Tibial artery (tissue), 4 donors: ENCODE measurements around the gene ISL1.

Experiments used
- DNase-seq, 2 donors: peaks; one replicate each; pipeline ENCODE4 v3.0.0-alpha.2; 2019
- H3K27ac ChIP-seq, 2 donors: fragments of 200-600 bp; sonication (generic) in 1 of 2; 1 replicate in 1 of 2; 2 replicates in 1 of 2; pipeline ENCODE4 v1.5.1; 2018 to 2019; ENCODE audit warnings: mild to moderate bottlenecking in 1 of 2
- H3K27me3 ChIP-seq, 2 donors: fragments of 200-600 bp; sonication (generic) in 1 of 2; one replicate each; pipeline versions ENCODE4 v1.5.1 to v1.6.0; 2016 to 2019
- H3K36me3 ChIP-seq, 3 donors: fragments of 200-600 bp; sonication (generic) in 2 of 3; one replicate each; pipeline ENCODE4 v1.5.1; 2016 to 2019; ENCODE audit warnings: mild to moderate bottlenecking in 2 of 3
- H3K4me1 ChIP-seq, 4 donors: fragments of 200-600 bp; sonication (generic) in 2 of 4; 1 replicate in 3 of 4; 2 replicates in 1 of 4; pipeline ENCODE4 v1.5.1; 2016 to 2019
- H3K4me3 ChIP-seq, 2 donors: fragments of 200-600 bp; sonication (generic) in 1 of 2; 1 replicate in 1 of 2; 2 replicates in 1 of 2; pipeline ENCODE4 v1.5.1; 2018 to 2019; ENCODE audit warnings: mild to moderate bottlenecking in 2 of 2
- H3K9me3 ChIP-seq, 3 donors: fragments of 200-600 bp; sonication (generic) in 1 of 3; one replicate each; pipeline ENCODE4 v1.5.1; 2016 to 2019
- intact Hi-C: fragments of 100-400 bp; cut with DNase I; formaldehyde crosslinking; loops from one replicate; pipeline ENCODE4 v1.15.0; 2023; ENCODE audit warnings: low total_unique reads
- TF ChIP-seq, protein P1 (sequence below), 2 experiments: fragments of 200-600 bp in 1 of 2; fragments of 450-650 bp in 1 of 2; IDR thresholded peaks; one replicate each; pipeline ENCODE4 v1.5.1; 2017 to 2019; ENCODE audit warnings: antibody characterized with exemption in 2 of 2, mild to moderate bottlenecking in 1 of 2, moderate library complexity in 1 of 2

Gene ISL1

DNA sequence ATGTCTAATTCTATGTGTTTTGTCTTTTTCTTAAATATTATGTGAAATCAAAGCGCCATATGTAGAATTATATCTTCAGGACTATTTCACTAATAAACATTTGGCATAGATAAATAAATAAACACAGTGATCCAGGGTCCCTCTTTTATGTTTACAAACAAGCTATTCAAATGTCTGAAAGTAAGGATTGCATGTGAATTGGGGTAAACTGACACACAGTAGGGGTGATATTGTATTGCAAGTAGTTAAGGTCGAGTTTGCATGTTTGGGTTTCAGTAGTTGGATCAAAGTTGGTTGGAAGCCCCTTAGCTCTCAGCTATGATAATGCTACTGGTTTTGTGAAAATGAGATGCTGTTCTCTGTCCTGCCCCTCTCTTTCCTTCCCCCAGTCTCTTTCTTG, 11.4 kb downstream of the ISL1 start:
- intact Hi-C loops, result no loop called here
- Histone ChIP-seq H3K9me3 (no peaks in the 10 kb centered on the region), H3K27me3 (peaks cover 0 to 62% of the 10 kb centered on the region in 2 donors), H3K27ac (no peak overlapping the region), H3K4me3 (no peak overlapping the region), H3K36me3 (no peaks in the 10 kb centered on the region), H3K4me1 (peaks cover 0 to 17% (median 9%) of the 10 kb centered on the region in 4 donors)
- DNase-seq, result no peak
- TF ChIP-seq, protein P1, sequence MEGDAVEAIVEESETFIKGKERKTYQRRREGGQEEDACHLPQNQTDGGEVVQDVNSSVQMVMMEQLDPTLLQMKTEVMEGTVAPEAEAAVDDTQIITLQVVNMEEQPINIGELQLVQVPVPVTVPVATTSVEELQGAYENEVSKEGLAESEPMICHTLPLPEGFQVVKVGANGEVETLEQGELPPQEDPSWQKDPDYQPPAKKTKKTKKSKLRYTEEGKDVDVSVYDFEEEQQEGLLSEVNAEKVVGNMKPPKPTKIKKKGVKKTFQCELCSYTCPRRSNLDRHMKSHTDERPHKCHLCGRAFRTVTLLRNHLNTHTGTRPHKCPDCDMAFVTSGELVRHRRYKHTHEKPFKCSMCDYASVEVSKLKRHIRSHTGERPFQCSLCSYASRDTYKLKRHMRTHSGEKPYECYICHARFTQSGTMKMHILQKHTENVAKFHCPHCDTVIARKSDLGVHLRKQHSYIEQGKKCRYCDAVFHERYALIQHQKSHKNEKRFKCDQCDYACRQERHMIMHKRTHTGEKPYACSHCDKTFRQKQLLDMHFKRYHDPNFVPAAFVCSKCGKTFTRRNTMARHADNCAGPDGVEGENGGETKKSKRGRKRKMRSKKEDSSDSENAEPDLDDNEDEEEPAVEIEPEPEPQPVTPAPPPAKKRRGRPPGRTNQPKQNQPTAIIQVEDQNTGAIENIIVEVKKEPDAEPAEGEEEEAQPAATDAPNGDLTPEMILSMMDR (IDR thresholded peaks at IDR 0.05), result no peak

GRCh38 chr5:51395245-51395644, 12.0 kb downstream of the ISL1 start:
- peaks cover 0 to 60% of the 10 kb centered on the region in 2 donors for H3K27me3 ChIP-seq
- H3K9me3 ChIP-seq, result no peaks in the 10 kb centered on the region
- TF ChIP-seq, protein P1 (IDR thresholded peaks at IDR 0.05), result no peak
- no peaks in the 10 kb centered on the region for H3K36me3 ChIP-seq
- H3K27ac ChIP-seq, result no peak overlapping the region
- peaks cover 0 to 11% (median 4%) of the 10 kb centered on the region in 4 donors for H3K4me1 ChIP-seq
- H3K4me3 ChIP-seq, result no peak overlapping the region
- no peak for DNase-seq
- intact Hi-C loops, result no loop called here

- H3K27ac ChIP-seq, result no peak overlapping the region
- TF ChIP-seq, protein P1 (IDR thresholded peaks at IDR 0.05), result no peak
- H3K27me3 ChIP-seq, result peaks cover 0 to 56% of the 10 kb centered on the region in 2 donors
- no peak for DNase-seq
- no peaks in the 10 kb centered on the region for H3K36me3 ChIP-seq
- peaks cover 0 to 10% (median 4%) of the 10 kb centered on the region in 4 donors for H3K4me1 ChIP-seq
- intact Hi-C loops, result no loop called here
- no peaks in the 10 kb centered on the region for H3K9me3 ChIP-seq
- no peak overlapping the region for H3K4me3 ChIP-seq
These were observed 12.6 kb downstream of the ISL1 start for GRCh38 chr5:51395666-51396356.

DNA sequence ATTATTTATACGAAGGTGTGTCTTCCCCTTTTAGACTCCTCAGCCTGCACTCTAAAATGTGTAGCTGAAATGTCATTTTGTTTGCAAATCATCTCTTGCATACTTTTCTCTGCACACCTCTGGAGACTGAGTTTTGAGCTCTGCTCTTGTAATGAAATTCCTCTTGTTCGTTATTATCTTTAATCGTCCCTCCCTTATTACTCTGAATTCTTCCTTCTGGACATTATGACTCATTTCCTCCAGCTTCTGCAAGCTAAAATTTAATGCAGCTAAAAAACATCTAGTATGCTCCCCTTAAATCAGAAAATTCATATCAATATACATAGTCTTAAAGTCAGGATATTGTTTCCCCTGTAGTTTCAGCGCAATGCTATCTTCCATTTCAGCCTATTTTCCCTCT, 13.5 kb downstream of the ISL1 start:
- Histone ChIP-seq H3K4me1 (peaks cover 0 to 10% (median 4%) of the 10 kb centered on the region in 4 donors), H3K36me3 (no peaks in the 10 kb centered on the region), H3K4me3 (no peak overlapping the region), H3K27ac (no peak overlapping the region), H3K27me3 (peaks cover 0 to 49% of the 10 kb centered on the region in 2 donors), H3K9me3 (no peaks in the 10 kb centered on the region)
- no peak for DNase-seq
- TF ChIP-seq, protein P1 (IDR thresholded peaks at IDR 0.05), result no peak
- intact Hi-C loops, result no loop called here

GRCh38 chr5:51397996-51398395, 14.7 kb downstream of the ISL1 start:
- Histone ChIP-seq H3K4me1 (peaks cover 0 to 10% (median 4%) of the 10 kb centered on the region in 4 donors), H3K36me3 (no peaks in the 10 kb centered on the region), H3K4me3 (no peak overlapping the region), H3K9me3 (no peaks in the 10 kb centered on the region), H3K27me3 (peaks cover 0 to 43% of the 10 kb centered on the region in 2 donors), H3K27ac (no peak overlapping the region)
- TF ChIP-seq, protein P1 (IDR thresholded peaks at IDR 0.05), result no peak
- no peak for DNase-seq
- intact Hi-C loops, result no loop called here
